Stimulated activated CD4-positive, alpha-beta T cell treated with anti-CD3 and anti-CD28 coated beads, TNF-alpha, amount 100 ng/mL, for 48 hours (primary cell): ENCODE results near the gene TMEM80.

Source experiments
- DNase-seq, 3 donors: peaks; one replicate each; pipeline ENCODE4 v3.0.0-alpha.2; 2020; ENCODE audit warnings: low read depth in 3 of 3

Gene TMEM80

DNA sequence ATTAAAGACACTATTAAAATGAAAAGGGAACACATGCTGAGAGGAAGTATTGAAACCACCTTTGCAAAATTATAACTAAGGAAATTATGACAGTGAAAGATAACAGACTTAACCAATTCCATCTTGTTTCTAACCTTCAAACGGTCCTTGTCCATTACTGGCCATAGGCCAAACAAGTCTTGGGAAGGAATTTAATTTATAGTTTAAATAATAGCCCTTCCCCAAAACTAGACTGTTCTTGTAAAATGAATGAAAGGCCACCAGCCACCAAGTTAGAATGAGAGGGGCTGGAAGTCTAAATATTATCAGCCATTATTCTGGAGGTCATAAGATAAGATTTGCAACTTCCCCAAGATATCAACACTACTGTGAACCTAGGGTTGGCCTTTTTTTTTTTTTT is 49.8 kb downstream of the TMEM80 start:
- DNase-seq, result no peak

DNA sequence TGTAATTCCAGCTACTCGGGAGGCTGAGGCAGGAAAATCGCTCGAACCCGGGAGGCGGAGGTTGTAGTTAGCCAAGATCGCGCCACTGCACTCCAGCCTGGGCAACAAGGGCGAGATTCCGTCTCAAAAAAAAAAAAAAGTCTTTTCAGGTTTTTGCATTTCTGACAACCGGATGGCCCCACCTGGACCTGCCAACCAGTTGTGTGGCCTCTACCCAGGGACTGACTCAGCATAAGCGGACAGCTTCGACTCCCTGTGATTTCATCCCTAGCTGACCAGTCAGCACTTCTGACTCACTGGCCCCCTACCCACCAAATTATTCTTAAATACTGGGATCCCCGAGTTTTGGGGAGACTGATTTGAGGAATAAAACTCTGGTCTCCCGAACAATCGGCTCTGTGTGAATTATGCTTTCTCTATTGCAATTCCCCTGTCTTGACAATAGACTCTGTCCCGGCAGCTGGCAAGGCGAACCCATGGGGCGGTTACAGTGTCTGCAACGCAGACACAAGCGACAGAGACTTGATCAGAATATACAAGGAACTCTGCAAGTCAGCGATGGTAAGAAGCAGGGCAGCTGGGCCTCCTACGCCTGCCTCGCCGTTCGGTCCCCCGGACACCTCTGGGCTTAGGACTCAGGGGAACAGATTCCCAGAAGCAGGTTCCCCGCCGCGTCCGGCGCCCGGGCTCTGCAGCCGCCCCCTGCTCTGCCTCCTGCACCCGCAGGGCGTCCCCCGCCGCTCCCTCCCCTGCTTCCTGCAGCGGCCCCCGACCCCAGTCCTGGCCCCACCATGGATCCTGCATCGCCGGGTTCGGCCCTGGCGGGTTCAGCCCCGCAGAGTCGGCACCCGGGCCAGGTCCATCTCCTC is 50.9 kb downstream of the TMEM80 start:
- DNase-seq, result no peak

DNA sequence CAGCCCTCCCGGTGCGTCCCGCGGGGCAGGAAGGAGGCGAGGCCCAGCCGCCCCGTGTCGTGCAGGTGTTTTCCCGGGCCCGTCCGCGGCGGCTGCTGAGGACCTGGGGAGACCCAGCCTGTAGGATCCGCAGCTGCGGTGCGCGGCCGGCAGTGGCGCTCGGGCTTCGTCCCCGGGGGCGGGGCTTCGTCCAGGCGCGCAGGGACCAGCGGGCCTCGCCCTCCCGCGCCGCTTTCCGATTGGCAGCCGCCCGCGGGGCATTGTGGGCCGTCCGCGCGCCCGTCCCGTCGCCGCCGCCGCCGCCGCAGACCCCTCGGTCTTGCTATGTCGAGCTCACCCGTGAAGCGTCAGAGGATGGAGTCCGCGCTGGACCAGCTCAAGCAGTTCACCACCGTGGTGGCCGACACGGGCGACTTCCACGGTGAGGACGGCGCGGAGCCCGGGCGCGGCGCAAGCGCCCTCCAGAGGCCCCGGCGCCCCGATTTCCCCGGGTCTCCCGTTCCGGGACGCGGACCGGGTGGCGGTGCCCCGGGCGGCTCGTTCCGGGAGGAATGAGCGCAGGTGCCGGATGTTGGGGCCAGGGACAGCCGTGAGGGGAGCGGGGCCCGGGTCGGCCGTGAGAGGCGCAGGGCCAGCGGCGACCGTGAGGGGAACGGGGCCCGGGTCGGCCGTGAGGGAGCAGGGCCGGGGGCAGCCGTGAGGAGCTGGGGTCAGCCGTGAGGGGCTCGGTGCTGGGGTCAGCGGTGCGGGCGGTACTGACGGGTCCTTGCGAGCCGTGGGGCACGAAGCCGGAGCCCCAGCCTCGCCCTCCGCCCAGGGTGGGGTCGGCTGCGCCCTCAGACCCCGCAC is 51.8 kb downstream of the TMEM80 start, which contains the start of gene TALDO1:
TSS of gene TALDO1 (plus strand) at position 307 of the 849 bp plus-strand sequence. CDS start at position 325, 18 bp downstream.
- peak; percentile 71 to 88 (median 84) for DNase-seq

DNA sequence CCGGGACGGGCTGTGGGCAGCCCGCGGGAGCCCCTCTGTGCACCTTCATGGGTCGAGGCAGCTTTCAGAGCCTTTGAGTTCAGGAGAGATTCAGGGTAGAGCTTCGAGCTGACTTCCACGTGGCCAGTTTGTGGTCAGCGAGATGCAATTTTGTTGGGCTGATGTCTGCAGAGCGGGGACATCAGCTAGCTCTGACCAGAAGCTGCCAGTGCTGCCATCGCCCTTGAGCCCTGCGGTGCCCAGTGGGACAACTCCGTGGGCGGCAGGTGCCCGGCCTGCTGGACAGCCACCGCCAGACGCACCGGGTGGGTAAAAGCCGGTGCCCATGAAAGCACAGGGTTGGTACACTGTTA is 52.4 kb downstream of the TMEM80 start:
- no peak for DNase-seq

DNA sequence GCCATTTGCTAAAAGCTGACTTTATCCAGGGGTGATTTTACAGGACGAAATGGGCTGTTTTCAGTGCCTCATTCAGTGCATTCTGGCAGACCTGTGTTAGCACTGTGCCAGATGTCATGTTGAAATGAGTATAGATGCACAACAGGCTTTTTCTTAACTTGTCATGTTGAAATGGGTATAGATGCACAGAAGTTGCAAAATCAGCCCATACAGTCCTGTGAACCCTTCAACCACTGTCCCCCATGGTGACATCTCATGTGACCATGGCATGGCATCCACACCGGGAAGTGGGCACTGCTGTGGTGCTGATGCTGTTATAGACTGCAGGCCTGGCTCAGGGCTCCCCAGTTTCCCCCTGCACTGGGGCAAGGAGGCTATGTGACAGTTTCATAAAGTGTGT is 54.1 kb downstream of the TMEM80 start:
- no peak for DNase-seq
